Fibroblast of lung (primary cell): ENCODE measurements around the gene HIRIP3.

Source experiments
- EZH2 ChIP-seq: IDR thresholded peaks from 2 replicates; pipeline ENCODE4 v1.5.1; 2012; ENCODE audit warnings: low read length, control low read depth, mild to moderate bottlenecking; ENCODE audit errors: missing control alignments
- TF ChIP-seq, protein P1 (sequence below), 2 donors: IDR thresholded peaks in 1 of 2; conservative IDR thresholded peaks in 1 of 2; 1 replicate in 1 of 2; 2 replicates in 1 of 2; pipeline ENCODE4 v1.5.1; 2011 to 2012; ENCODE audit warnings: low read length in 2 of 2, control low read depth in 1 of 2, inconsistent platforms in 1 of 2, low read depth in 1 of 2, mild to moderate bottlenecking in 1 of 2

DNA sequence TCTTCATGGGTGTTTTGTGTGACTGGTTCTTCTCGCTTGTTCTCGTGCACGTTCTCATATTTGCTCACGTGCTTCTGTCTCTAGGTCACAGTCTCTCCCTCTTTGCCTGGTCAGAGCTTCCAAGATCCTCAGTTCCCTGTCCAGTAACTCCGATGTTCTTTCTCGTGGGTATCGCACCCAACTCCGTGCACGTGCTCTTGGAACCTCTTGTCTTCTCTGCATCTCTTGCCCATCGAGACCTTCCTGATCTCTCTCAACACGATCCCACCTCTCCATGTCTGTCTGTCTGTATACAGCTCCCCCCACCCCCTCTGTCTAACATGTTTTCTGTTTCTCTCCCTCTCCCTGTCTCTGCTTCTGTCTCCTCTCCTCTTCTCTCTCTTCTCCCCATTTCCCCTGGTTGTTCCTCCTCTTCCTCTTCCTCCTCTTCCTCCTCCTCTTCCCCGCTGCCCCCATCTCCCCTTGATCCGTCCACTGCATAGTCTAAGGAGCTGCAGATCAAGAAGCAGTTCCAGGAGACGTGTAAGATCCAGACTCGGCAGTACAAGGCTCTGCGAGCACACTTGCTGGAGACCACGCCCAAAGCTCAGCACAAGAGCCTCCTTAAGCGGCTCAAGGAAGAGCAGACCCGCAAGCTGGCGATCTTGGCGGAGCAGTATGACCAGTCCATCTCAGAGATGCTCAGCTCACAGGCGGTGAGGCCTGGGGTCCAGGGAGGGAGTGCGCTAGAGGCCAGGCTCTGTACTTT is 6.1 kb downstream of the HIRIP3 start:
- TF ChIP-seq EZH2: no peak
- TF ChIP-seq, protein P1, sequence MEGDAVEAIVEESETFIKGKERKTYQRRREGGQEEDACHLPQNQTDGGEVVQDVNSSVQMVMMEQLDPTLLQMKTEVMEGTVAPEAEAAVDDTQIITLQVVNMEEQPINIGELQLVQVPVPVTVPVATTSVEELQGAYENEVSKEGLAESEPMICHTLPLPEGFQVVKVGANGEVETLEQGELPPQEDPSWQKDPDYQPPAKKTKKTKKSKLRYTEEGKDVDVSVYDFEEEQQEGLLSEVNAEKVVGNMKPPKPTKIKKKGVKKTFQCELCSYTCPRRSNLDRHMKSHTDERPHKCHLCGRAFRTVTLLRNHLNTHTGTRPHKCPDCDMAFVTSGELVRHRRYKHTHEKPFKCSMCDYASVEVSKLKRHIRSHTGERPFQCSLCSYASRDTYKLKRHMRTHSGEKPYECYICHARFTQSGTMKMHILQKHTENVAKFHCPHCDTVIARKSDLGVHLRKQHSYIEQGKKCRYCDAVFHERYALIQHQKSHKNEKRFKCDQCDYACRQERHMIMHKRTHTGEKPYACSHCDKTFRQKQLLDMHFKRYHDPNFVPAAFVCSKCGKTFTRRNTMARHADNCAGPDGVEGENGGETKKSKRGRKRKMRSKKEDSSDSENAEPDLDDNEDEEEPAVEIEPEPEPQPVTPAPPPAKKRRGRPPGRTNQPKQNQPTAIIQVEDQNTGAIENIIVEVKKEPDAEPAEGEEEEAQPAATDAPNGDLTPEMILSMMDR (conservative IDR thresholded peaks at IDR 0.05 in 1 of 2, IDR thresholded peaks at IDR 0.05 in 1 of 2; ENCODE audit: low read depth in 1 of 2, low read length in 2 of 2): no peak
